HepG2 (cell line): ENCODE measurements around the gene SELENOI. TPM values are rescaled to one million over a fixed set of nuclear protein-coding genes. Genes with fewer than 3 reads are reported as not detected.

Experiments used
- ATF5 ChIP-seq: sonication (generic); formaldehyde crosslinking; IDR thresholded peaks from 2 replicates; pipeline ENCODE4 v1.4.0; 2020; ENCODE audit warnings: mild to moderate bottlenecking, low read depth, missing genetic modification reagents
- CREM ChIP-seq, 2 experiments: sonication (generic) in 1 of 2; formaldehyde crosslinking in 1 of 2; IDR thresholded peaks; 2 replicates each; pipeline versions ENCODE4 v1.4.0 to v1.6.1; 2016 to 2020; ENCODE audit warnings: antibody characterized with exemption in 1 of 2, mild to moderate bottlenecking in 1 of 2, missing genetic modification reagents in 1 of 2
- ELK4 ChIP-seq: sonication (generic); formaldehyde crosslinking; IDR thresholded peaks from 2 replicates; pipeline ENCODE4 v1.9.0; 2021; ENCODE audit warnings: missing genetic modification reagents, borderline replicate concordance
- GLI4 ChIP-seq: sonication (generic); formaldehyde crosslinking; IDR thresholded peaks from 2 replicates; pipeline ENCODE4 v1.5.1; 2020; ENCODE audit warnings: missing genetic modification reagents, mild to moderate bottlenecking, moderate library complexity, borderline replicate concordance
- KDM2A ChIP-seq: sonication (generic); formaldehyde crosslinking; IDR thresholded peaks from 2 replicates; pipeline ENCODE4 v1.4.0; 2020; ENCODE audit warnings: low read depth, missing genetic modification reagents, borderline replicate concordance
- NR2F2 ChIP-seq: IDR thresholded peaks from 2 replicates; pipeline ENCODE4 v1.6.1; 2012; ENCODE audit warnings: low read depth, inconsistent platforms, borderline replicate concordance
- PAX8 ChIP-seq: sonication (generic); formaldehyde crosslinking; IDR thresholded peaks from 2 replicates; pipeline ENCODE4 v1.8.0; 2022; ENCODE audit warnings: mild to moderate bottlenecking, missing genetic modification reagents, borderline replicate concordance
- PAXIP1 ChIP-seq: sonication (generic); formaldehyde crosslinking; conservative IDR thresholded peaks from 2 replicates; pipeline ENCODE4 v1.4.0; 2020; ENCODE audit warnings: mild to moderate bottlenecking, missing genetic modification reagents, moderate library complexity
- SAP130 ChIP-seq: IDR thresholded peaks from 2 replicates; pipeline ENCODE4 v1.6.1; 2016; ENCODE audit warnings: low read depth
- SMAD9 ChIP-seq: sonication (generic); formaldehyde crosslinking; IDR thresholded peaks from 2 replicates; pipeline ENCODE4 v1.5.1; 2020; ENCODE audit warnings: mild to moderate bottlenecking, missing genetic modification reagents
- SOX13 ChIP-seq, 3 experiments: fragments of 450-650 bp in 1 of 3; sonication (generic) in 1 of 3; formaldehyde crosslinking in 1 of 3; IDR thresholded peaks in 2 of 3; conservative IDR thresholded peaks in 1 of 3; 2 replicates each; pipeline versions ENCODE4 v1.5.0 to v1.6.1; 2016 to 2020; ENCODE audit warnings: antibody characterized with exemption in 1 of 3, mild to moderate bottlenecking in 1 of 3, missing compliant biosample characterization in 1 of 3, missing genetic modification reagents in 1 of 3, moderate library complexity in 1 of 3
- XBP1 ChIP-seq: sonication (generic); formaldehyde crosslinking; IDR thresholded peaks from 2 replicates; pipeline ENCODE4 v1.5.0; 2020; ENCODE audit warnings: missing genetic modification reagents
- YY1 ChIP-seq: IDR thresholded peaks from 2 replicates; pipeline ENCODE4 v1.6.1; 2011; ENCODE audit warnings: low read length, low read depth, moderate library complexity, mild to moderate bottlenecking; ENCODE audit not compliant: insufficient read depth, insufficient replicate concordance
- ZNF264 ChIP-seq: sonication (generic); formaldehyde crosslinking; IDR thresholded peaks from 2 replicates; pipeline ENCODE4 v1.4.0; 2020; ENCODE audit warnings: missing genetic modification reagents
- ZNF331 ChIP-seq: sonication (generic); formaldehyde crosslinking; IDR thresholded peaks from 2 replicates; pipeline ENCODE4 v1.4.0; 2020; ENCODE audit warnings: missing genetic modification reagents
- ZNF619 ChIP-seq: sonication (generic); formaldehyde crosslinking; IDR thresholded peaks from 2 replicates; pipeline ENCODE4 v1.4.0; 2020; ENCODE audit warnings: mild to moderate bottlenecking, missing genetic modification reagents
- polyA plus RNA-seq, 8 experiments: library from polyadenylated mRNA; depleted of rRNA in 3 of 8; stranded (reverse) in 7 of 8; unstranded in 1 of 8; fragments of >200 nt; fragmentation: Illumina TruSeq in 4 of 8; extraction: Trizol in 4 of 8; gene quantifications; 2 replicates each; pipeline versions ENCODE4 v1.2.1 to v1.2.3, GENCODE V29; 2011 to 2016; ENCODE audit warnings: low read depth in 4 of 8, missing spikeins in 1 of 8, mixed read lengths in 1 of 8; ENCODE audit not compliant: insufficient read depth in 1 of 8
- total RNA-seq, 5 experiments: library from RNA; depleted of rRNA; stranded (reverse); fragments of >200 nt; fragmentation: Illumina TruSeq; extraction: Trizol; gene quantifications; 2 replicates each; pipeline ENCODE4 v1.2.3, GENCODE V29; 2016; ENCODE audit warnings: low read depth in 1 of 5
- TF ChIP-seq, protein P1 (sequence below): sonication (generic); formaldehyde crosslinking; IDR thresholded peaks from 2 replicates; pipeline ENCODE4 v1.8.1; 2023; ENCODE audit warnings: mild to moderate bottlenecking, missing genetic modification reagents

The SELENOI gene
- total and polyA plus RNA-seq, 2 of the 13 experiments (the other 11 are each of a cell fraction or from before 2014, with no cell fraction given): 27.7 to 60.3 TPM

DNA sequence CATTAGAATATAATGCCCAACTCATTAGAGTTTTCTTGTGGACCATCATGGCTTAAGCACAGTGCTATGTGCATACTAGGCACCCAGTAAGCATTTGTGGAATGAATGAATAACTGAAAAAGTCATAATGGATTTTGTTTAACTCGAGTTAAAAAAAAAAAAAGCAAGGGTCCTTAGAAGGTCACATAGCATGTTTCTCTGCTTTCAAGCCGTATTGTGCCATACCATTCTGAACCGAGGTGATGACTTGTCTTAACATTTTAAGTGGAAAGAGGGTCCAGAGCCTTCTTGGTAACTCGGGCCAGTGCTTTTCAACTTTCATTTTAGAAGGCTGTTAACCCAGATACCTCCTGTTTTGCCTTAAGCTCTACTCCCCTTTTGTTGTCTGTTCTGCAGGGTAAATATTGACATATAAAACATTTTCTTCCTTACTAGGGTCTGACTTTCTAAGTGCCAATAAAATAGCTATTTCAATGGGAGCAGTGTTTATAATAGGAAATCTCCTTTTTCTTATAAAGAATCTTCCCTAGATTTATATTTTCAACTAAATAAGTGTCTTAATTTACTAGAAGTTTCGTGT lies 1.4 kb downstream of the SELENOI start (continued):
- TF ChIP-seq ELK4 (CRISPR knock-in tag) (no peak), SAP130 (CRISPR knock-in tag) (peak; percentile 51; the same call in 1 of the 2 replicates), XBP1 (no peak), GLI4 (no peak), ZNF264 (no peak), SMAD9 (no peak), NR2F2 (no peak), YY1 (no peak), ZNF619 (CRISPR knock-in tag) (no peak), ATF5 (CRISPR knock-in tag) (no peak), PAX8 (CRISPR knock-in tag) (no peak), CREM (IDR thresholded peaks at IDR 0.05) (peak; percentile 26; the same call in 1 of the 2 replicates), CREM (CRISPR knock-in tag; IDR thresholded peaks at IDR 0.05) (no peak), KDM2A (no peak), PAXIP1 (CRISPR knock-in tag) (peak; percentile 24; the same call in 1 of the 2 replicates), ZNF331 (CRISPR knock-in tag) (no peak), SOX13 (IDR thresholded peaks at IDR 0.05) (no peak), SOX13 (CRISPR knock-in tag; conservative IDR thresholded peaks at IDR 0.05 in 1 of 2, IDR thresholded peaks at IDR 0.05 in 1 of 2) (0 out of 4 replicates have a peak, but pooled peaks of 1 of the 2 experiments have one; percentile 5)
- TF ChIP-seq, protein P1, sequence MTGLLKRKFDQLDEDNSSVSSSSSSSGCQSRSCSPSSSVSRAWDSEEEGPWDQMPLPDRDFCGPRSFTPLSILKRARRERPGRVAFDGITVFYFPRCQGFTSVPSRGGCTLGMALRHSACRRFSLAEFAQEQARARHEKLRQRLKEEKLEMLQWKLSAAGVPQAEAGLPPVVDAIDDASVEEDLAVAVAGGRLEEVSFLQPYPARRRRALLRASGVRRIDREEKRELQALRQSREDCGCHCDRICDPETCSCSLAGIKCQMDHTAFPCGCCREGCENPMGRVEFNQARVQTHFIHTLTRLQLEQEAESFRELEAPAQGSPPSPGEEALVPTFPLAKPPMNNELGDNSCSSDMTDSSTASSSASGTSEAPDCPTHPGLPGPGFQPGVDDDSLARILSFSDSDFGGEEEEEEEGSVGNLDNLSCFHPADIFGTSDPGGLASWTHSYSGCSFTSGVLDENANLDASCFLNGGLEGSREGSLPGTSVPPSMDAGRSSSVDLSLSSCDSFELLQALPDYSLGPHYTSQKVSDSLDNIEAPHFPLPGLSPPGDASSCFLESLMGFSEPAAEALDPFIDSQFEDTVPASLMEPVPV (CRISPR knock-in tag): no peak
